GM10266 (cell line): ENCODE measurements around the gene RBM11.

Experiments used
- DNase-seq: peaks from one replicate; pipeline ENCODE4 v3.0.0; 2012; ENCODE audit errors: extremely low spot score
- TF ChIP-seq, protein P1 (sequence below): IDR thresholded peaks from 2 replicates; pipeline ENCODE4 v1.5.1; 2012; ENCODE audit warnings: mild to moderate bottlenecking, low read depth; ENCODE audit not compliant: control insufficient read depth, insufficient read depth; ENCODE audit errors: missing control alignments

The RBM11 gene

DNA sequence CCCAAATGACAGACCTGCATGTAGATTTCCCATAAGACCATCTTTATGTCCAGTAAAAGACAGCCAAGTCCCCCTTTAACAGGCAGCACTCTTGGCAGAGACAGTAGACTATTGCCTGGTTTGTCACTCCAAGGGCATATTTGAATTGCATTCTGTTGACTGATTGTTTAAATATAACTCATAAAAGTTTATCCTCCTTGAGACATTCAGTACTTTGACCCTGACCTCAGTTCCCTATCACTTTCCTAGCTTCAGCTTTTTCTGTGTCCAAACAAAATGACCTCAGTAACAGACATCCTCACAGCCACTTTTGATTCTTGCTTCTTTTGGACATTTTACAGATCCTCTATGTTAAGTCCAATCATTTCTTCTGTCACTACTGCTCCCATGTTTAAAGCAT, 51.1 kb downstream of the RBM11 start:
- TF ChIP-seq, protein P1, sequence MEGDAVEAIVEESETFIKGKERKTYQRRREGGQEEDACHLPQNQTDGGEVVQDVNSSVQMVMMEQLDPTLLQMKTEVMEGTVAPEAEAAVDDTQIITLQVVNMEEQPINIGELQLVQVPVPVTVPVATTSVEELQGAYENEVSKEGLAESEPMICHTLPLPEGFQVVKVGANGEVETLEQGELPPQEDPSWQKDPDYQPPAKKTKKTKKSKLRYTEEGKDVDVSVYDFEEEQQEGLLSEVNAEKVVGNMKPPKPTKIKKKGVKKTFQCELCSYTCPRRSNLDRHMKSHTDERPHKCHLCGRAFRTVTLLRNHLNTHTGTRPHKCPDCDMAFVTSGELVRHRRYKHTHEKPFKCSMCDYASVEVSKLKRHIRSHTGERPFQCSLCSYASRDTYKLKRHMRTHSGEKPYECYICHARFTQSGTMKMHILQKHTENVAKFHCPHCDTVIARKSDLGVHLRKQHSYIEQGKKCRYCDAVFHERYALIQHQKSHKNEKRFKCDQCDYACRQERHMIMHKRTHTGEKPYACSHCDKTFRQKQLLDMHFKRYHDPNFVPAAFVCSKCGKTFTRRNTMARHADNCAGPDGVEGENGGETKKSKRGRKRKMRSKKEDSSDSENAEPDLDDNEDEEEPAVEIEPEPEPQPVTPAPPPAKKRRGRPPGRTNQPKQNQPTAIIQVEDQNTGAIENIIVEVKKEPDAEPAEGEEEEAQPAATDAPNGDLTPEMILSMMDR: no peak
- DNase-seq: no peak

DNA sequence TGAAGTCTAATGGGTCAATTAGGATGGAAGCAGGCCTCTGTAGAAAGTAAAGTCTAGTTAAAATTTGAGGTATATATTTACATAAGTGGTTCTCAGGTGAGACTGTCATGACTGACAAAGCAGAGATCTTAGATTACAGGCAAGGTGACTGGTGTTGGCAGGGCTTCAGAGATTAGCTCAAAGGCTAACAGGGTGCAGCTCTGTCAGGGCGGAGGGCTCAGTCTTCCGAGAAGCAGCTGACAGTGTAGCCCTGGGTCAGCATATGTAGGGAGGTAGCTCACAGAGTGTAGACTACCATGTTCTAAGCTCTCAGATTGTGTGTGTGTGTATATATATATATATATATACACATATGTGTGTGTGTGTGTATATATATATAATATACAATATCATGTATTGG, 54.7 kb downstream of the RBM11 start:
- no peak for DNase-seq
- TF ChIP-seq, protein P1: no peak

GRCh38 chr21:14271053-14271452, 55.1 kb downstream of the RBM11 start:
- TF ChIP-seq, protein P1: no peak
- no peak for DNase-seq

DNA sequence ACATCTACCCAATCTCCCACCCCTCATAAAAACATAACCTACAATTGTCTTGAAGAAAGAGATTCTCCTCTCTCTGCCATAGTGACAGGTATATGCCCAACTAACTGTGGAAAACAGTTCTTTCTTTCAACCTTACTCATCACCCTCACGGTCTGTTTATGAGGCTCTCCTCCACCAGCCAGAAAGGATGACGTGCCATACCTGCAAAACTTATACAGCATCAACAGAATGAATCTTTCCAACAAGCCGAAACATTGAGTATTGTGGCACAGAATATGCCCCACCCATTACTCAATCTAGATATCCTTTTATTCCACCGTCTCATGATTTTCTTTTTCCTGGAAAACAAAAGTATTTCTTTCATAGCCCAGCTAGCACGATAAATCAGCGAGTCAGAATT, 55.7 kb downstream of the RBM11 start:
- TF ChIP-seq, protein P1: no peak

DNA sequence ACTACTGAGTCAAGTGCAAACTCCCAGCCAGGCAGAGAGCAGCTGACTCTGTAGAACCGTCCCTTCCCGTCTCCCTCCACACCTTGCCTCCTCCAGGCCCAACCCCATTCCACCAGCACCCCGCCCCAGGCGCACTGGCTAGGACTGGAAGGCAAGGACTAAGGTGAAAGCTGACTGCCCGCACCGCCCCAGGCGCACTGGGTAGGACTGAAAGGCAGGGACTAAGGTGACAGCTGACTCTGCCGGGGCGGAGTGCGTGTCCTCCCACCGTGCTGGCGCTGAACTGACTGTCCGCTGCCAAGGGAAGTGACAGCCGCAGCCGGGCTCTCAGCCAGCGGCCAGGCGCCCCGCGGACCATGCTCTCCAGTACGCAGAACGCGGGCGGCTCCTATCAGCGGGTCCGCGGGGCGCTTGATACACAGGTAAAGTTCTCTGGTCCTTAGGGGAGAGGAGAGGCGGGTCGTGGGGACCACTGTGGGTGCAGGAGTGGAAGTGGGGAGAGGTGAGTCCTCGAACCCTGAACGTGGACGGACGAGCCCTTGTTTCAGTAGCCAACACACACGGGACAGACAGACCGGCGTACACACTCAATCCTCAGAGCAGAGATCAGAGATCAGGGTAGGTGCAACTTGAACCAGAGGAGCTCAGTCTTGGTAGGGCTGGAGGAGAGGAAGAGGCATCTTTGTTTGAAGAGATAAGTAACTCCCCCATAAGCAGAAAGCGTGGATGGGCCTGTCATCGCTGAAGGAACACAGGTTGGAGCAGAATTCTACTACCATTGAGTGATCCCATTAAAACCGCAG, 58.0 kb downstream of the RBM11 start:
- DNase-seq: no peak
- TF ChIP-seq, protein P1: no peak

More for the DNA sequence above, 55.7 kb downstream of the RBM11 start:
- no peak for DNase-seq

DNA sequence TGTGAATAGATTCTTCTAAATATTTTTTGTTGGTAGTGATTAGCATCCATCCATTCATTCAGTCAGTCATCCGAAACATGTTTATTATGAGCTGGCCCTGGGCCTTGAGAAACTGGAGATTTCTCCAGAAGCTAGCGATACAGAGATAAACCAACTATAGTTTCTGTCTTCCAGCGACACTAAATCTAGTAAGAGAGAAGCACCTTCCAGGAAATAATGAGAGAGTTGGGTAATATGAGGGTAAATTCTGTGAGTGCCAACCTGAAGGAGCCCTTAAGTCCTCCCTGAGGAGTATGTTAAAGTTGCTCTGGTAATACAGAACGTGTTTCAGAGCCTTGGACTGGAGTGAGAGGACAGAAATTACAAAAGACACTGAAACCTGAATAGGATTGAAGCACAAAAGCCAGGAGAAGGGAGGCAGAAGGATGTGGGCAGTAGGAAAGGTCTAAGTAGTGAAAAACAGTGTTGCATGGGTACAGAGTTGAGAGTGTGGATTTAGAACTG, 59.8 kb downstream of the RBM11 start:
- no peak for DNase-seq
- TF ChIP-seq, protein P1: no peak
